ENCODE measurements around the gene OTOS.

DNA sequence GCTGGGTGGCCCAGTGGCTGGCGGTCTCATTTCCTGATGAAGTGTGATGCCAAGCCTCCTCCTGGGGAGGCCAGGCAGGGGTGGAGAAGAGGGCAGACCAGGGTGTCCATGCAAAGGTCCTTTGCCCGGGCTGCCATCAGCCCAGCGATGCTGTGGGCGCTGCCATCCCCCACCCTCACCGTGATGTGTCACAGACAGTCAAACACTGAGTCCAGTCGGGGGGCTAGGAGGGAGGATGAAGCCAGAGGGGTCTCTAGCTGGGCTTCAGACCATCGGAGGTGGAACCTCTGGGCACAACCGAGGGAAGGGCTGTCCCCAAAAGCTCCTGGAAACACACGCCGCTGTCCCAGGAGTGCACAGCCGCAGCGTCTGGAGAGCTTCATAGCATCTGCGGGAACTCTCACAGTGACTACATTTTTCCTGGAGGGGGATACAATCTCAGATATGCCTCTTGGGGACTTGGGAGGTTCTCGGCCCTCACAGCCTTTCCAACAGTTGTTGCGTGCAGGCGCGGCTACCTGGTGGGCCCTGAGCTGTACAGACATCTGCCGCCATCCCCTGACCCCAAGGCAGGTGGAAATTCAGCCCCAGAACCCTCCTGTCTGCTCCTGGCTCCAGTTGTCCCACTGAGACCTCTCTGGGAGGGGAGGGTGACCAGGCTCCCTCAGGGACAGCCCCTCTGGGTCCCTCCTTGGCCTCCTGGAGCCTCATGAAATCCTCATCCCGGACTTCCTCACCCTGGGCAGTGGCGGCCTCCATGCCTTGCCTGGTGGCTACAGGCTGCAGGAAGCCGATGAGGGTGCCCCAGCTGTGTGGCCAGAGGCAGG lies 26.5 kb upstream of the OTOS start:
- TF ChIP-seq CTCF (IDR thresholded peaks at IDR 0.05 in 4 of 5, conservative IDR thresholded peaks at IDR 0.05 in 1 of 5) (no peak), POLR2A (IDR thresholded peaks at IDR 0.05) (no peak)

Data from gastrocnemius medialis (tissue), 4 donors.